Muscle of leg (tissue), 11 donors: ENCODE data around the gene MRLN. TPM values are rescaled to one million over a fixed set of nuclear protein-coding genes. Genes with fewer than 3 reads are reported as not detected.
"Not testable (repeated sequence)": the region's sequence is repeated elsewhere in the genome, so short reads cannot be mapped to it uniquely, and the experiment has no call there.

ENCODE experiments used
- DNase-seq: peaks from one replicate; pipeline ENCODE4 v3.0.0; 2013
- H3K27ac ChIP-seq: one replicate; pipeline ENCODE4 v1.5.1; 2013; ENCODE audit warnings: mild to moderate bottlenecking, low read length, control low read depth
- H3K27me3 ChIP-seq: one replicate; pipeline ENCODE4 v1.6.1; 2013; ENCODE audit warnings: low read length; ENCODE audit not compliant: control insufficient read depth, insufficient read depth
- H3K36me3 ChIP-seq: one replicate; pipeline ENCODE4 v1.6.1; 2013; ENCODE audit warnings: low read length; ENCODE audit not compliant: control insufficient read depth, insufficient read depth
- H3K4me1 ChIP-seq: one replicate; pipeline ENCODE4 v1.6.1; 2013; ENCODE audit warnings: low read length; ENCODE audit not compliant: control insufficient read depth, insufficient read depth
- H3K4me3 ChIP-seq: one replicate; pipeline ENCODE4 v1.5.1; 2013; ENCODE audit warnings: low read length, control low read depth
- H3K9me3 ChIP-seq: replicated peaks from 2 replicates; pipeline ENCODE4 v1.6.1; 2013; ENCODE audit warnings: low read depth, low read length; ENCODE audit not compliant: control insufficient read depth
- WGBS: methylation state at CpG from one replicate; pipeline ENCODE4 v1.1.5; 2013; ENCODE audit warnings: missing lambda C conversion rate; ENCODE audit not compliant: insufficient coverage; 5-methylcytosine and 5-hydroxymethylcytosine counted together
- polyA plus RNA-seq, 8 donors: library from polyadenylated mRNA; unstranded; fragments of 120-200 nt; gene quantifications; one replicate each; pipeline versions ENCODE4 v1.2.1 to v1.2.3, GENCODE V29; 2013; ENCODE audit warnings: inconsistent platforms in 1 of 8, low replicate concordance in 1 of 8; ENCODE audit not compliant: insufficient read length in 8 of 8, insufficient read depth in 1 of 8
- total RNA-seq: library from RNA; stranded (reverse); fragments of 120-200 nt; gene quantifications from one replicate; pipeline ENCODE4 v1.2.4, GENCODE V29; 2013

The MRLN gene
- total and polyA plus RNA-seq, 9 donors: 121 to 254 (median 154) TPM

GRCh38 chr10:59757966-59758365 is 4.7 kb upstream of the MRLN start:
- Histone ChIP-seq H3K9me3 (no peaks in the 10 kb centered on the region), H3K36me3 (no peaks in the 10 kb centered on the region), H3K27me3 (no peaks in the 10 kb centered on the region), H3K4me3 (no peak overlapping the region), H3K27ac (no peak overlapping the region), H3K4me1 (no peaks in the 10 kb centered on the region)
- DNase-seq: no peak
- no CpG with 5 or more reads among the region's 3 CpGs for WGBS

GRCh38 chr10:59754951-59755350 is 1.7 kb upstream of the MRLN start:
- no peaks in the 10 kb centered on the region for H3K27me3 ChIP-seq
- H3K4me1 ChIP-seq: no peaks in the 10 kb centered on the region
- no peak overlapping the region for H3K4me3 ChIP-seq
- no peaks in the 10 kb centered on the region for H3K9me3 ChIP-seq
- H3K27ac ChIP-seq: no peak overlapping the region
- WGBS: 70% methylated on average over 1 of the region's 4 CpGs
- H3K36me3 ChIP-seq: no peaks in the 10 kb centered on the region
- DNase-seq: no peak

GRCh38 chr10:59752278-59752940 is 846 bp downstream of the MRLN start:
- Histone ChIP-seq H3K36me3 (no peaks in the 10 kb centered on the region), H3K4me3 (peak overlapping the region; percentile 38), H3K27ac (peak overlapping the region; percentile 13), H3K4me1 (no peaks in the 10 kb centered on the region), H3K9me3 (no peaks in the 10 kb centered on the region), H3K27me3 (no peaks in the 10 kb centered on the region)
- whole genome bisulfite sequencing: no CpG with 5 or more reads among the region's 2 CpGs
- no peak for DNase-seq

- no peaks in the 10 kb centered on the region for H3K9me3 ChIP-seq
- H3K27me3 ChIP-seq: no peaks in the 10 kb centered on the region
- H3K36me3 ChIP-seq: no peaks in the 10 kb centered on the region
- WGBS: 78% methylated on average over 8 of the region's 12 CpGs
- H3K4me3 ChIP-seq: peak overlapping the region; percentile 27
- no peak for DNase-seq
- no peaks in the 10 kb centered on the region for H3K4me1 ChIP-seq
- H3K27ac ChIP-seq: no peak overlapping the region
Measured at GRCh38 chr10:59750155-59750945, 2.9 kb downstream of the MRLN start.

- DNase-seq: no peak
- Histone ChIP-seq H3K27ac (no peak overlapping the region), H3K4me1 (no peaks in the 10 kb centered on the region), H3K4me3 (no peak overlapping the region), H3K36me3 (no peaks in the 10 kb centered on the region), H3K9me3 (no peaks in the 10 kb centered on the region), H3K27me3 (no peaks in the 10 kb centered on the region)
- 60% methylated on average over 1 of the region's 1 CpG for WGBS
Measured at GRCh38 chr10:59748834-59749233, 4.4 kb downstream of the MRLN start.

- no peaks in the 10 kb centered on the region for H3K4me1 ChIP-seq
- no peak overlapping the region for H3K4me3 ChIP-seq
- no peak for DNase-seq
- WGBS: no CpG with 5 or more reads among the region's 2 CpGs
- no peaks in the 10 kb centered on the region for H3K27me3 ChIP-seq
- no peaks in the 10 kb centered on the region for H3K36me3 ChIP-seq
- H3K27ac ChIP-seq: no peak overlapping the region
- no peaks in the 10 kb centered on the region for H3K9me3 ChIP-seq
Measured at GRCh38 chr10:59745163-59745650, 8.0 kb downstream of the MRLN start.

GRCh38 chr10:59744762-59745161 is 8.5 kb downstream of the MRLN start:
- not testable (repeated sequence) for H3K4me3 ChIP-seq, H3K27ac ChIP-seq, DNase-seq, H3K36me3 ChIP-seq, H3K27me3 ChIP-seq, H3K4me1 ChIP-seq, H3K9me3 ChIP-seq
- WGBS: no CpG with 5 or more reads among the region's 6 CpGs

- not testable (repeated sequence) for H3K4me1 ChIP-seq, H3K36me3 ChIP-seq, H3K4me3 ChIP-seq, DNase-seq, H3K9me3 ChIP-seq, H3K27ac ChIP-seq, H3K27me3 ChIP-seq
- 97% methylated on average over 28 of the region's 32 CpGs for whole genome bisulfite sequencing
Measured at GRCh38 chr10:59744156-59744555, 9.1 kb downstream of the MRLN start.

GRCh38 chr10:59741583-59741982 is 11.7 kb downstream of the MRLN start:
- WGBS: 98% methylated on average over 4 of the region's 5 CpGs
- H3K27ac ChIP-seq: no peak overlapping the region

GRCh38 chr10:59741048-59741447 is 12.2 kb downstream of the MRLN start:
- DNase-seq: no peak
- Histone ChIP-seq H3K4me3 (no peak overlapping the region), H3K4me1 (no peaks in the 10 kb centered on the region), H3K27ac (no peak overlapping the region), H3K9me3 (no peaks in the 10 kb centered on the region), H3K27me3 (no peaks in the 10 kb centered on the region), H3K36me3 (no peaks in the 10 kb centered on the region)

More at GRCh38 chr10:59741583-59741982, 11.7 kb downstream of the MRLN start:
- Histone ChIP-seq H3K27me3 (no peaks in the 10 kb centered on the region), H3K9me3 (no peaks in the 10 kb centered on the region), H3K36me3 (no peaks in the 10 kb centered on the region), H3K4me1 (no peaks in the 10 kb centered on the region), H3K4me3 (no peak overlapping the region)
- no peak for DNase-seq
